ENCODE results near the gene GABBR1. TPM values are rescaled to one million over a fixed set of nuclear protein-coding genes. Genes with fewer than 3 reads are reported as not detected.

The GABBR1 gene
- total RNA-seq, 4 donors from 2014 or later = 11.5 to 40.4 (median 30.5) TPM

GRCh38 chr6:29617782-29618554 lies 15.0 kb downstream of the GABBR1 start:
- in situ Hi-C loops (cut with MboI; ENCODE audit: low pct_ligation_motif_present in 1 of 4, low pct_unique_long_range_greater_than_20kb in 1 of 4, low sequenced_read_pairs in 3 of 4) = no loop called here
- WGBS, 2 donors (ENCODE audit: low coverage in 1 of 2) = 91 to 100% methylated on average over 4 to 8 of the region's 8 CpGs
- H3K36me3 ChIP-seq = no peaks in the 10 kb centered on the region

DNA sequence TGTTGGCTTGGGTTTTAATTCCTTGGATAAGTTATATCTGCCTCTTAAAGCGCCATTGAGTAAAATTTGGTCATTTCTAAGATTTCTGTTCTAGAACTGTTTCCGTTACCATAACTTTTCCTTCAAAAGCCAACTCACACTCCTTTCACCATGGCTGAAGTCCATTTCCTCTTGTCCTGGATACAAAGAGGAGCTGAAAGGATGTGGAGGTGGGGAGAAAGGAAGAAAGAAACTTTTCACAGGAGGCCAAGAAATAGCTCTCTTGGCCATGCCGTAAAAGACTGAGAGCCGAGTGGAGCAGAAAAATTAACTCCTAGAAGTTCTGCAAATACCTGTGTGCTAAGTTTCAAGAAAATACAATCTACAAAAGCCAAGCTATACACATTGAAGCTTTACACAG lies 21.6 kb downstream of the GABBR1 start:
- H3K36me3 ChIP-seq = peaks cover 0 to 4% (median 0%) of the 10 kb centered on the region in 4 donors
- DNase-seq = no peak
- H3K27me3 ChIP-seq = no peaks in the 10 kb centered on the region
- H3K4me3 ChIP-seq = no peak overlapping the region
- intact Hi-C loops (cut with DNase I; ENCODE audit: low total_unique reads) = no loop called here
- 90 to 96% methylated on average over 4 of the region's 4 CpGs for WGBS, 2 donors (ENCODE audit: low coverage in 1 of 2)
- no peaks in the 10 kb centered on the region for H3K4me1 ChIP-seq
- H3K9me3 ChIP-seq = no peaks in the 10 kb centered on the region
- H3K27ac ChIP-seq = no peak overlapping the region
- in situ Hi-C loops (cut with MboI; ENCODE audit: low pct_ligation_motif_present in 1 of 4, low pct_unique_long_range_greater_than_20kb in 1 of 4, low sequenced_read_pairs in 3 of 4) = no loop called here
- TF ChIP-seq POLR2AphosphoS5 (IDR thresholded peaks at IDR 0.05) = no peak
- no peak for TF ChIP-seq POLR2A (IDR thresholded peaks at IDR 0.05)
- no peak for TF ChIP-seq EP300 (IDR thresholded peaks at IDR 0.05; ENCODE audit: low read depth)
- TF ChIP-seq, protein P1, sequence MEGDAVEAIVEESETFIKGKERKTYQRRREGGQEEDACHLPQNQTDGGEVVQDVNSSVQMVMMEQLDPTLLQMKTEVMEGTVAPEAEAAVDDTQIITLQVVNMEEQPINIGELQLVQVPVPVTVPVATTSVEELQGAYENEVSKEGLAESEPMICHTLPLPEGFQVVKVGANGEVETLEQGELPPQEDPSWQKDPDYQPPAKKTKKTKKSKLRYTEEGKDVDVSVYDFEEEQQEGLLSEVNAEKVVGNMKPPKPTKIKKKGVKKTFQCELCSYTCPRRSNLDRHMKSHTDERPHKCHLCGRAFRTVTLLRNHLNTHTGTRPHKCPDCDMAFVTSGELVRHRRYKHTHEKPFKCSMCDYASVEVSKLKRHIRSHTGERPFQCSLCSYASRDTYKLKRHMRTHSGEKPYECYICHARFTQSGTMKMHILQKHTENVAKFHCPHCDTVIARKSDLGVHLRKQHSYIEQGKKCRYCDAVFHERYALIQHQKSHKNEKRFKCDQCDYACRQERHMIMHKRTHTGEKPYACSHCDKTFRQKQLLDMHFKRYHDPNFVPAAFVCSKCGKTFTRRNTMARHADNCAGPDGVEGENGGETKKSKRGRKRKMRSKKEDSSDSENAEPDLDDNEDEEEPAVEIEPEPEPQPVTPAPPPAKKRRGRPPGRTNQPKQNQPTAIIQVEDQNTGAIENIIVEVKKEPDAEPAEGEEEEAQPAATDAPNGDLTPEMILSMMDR (IDR thresholded peaks at IDR 0.05) = no peak

More at GRCh38 chr6:29617782-29618554, 15.0 kb downstream of the GABBR1 start:
- Histone ChIP-seq H3K27me3 (no peaks in the 10 kb centered on the region), H3K4me1 (no peaks in the 10 kb centered on the region), H3K9me3 (no peaks in the 10 kb centered on the region), H3K4me3 (no peak overlapping the region), H3K27ac (no peak overlapping the region)
- intact Hi-C loops (cut with DNase I; ENCODE audit: low total_unique reads) = no loop called here
- no peak for TF ChIP-seq POLR2AphosphoS5 (IDR thresholded peaks at IDR 0.05)
- TF ChIP-seq, protein P1 (IDR thresholded peaks at IDR 0.05) = no peak
- no peak for TF ChIP-seq POLR2A (IDR thresholded peaks at IDR 0.05)
- no peak for TF ChIP-seq EP300 (IDR thresholded peaks at IDR 0.05; ENCODE audit: low read depth)
- DNase-seq = no peak

GRCh38 chr6:29610540-29610939 lies 22.4 kb downstream of the GABBR1 start:
- H3K9me3 ChIP-seq = no peaks in the 10 kb centered on the region
- intact Hi-C loops (cut with DNase I; ENCODE audit: low total_unique reads) = no loop called here
- no peak overlapping the region for H3K27ac ChIP-seq
- no peaks in the 10 kb centered on the region for H3K4me1 ChIP-seq
- no peak for DNase-seq
- in situ Hi-C loops (cut with MboI; ENCODE audit: low pct_ligation_motif_present in 1 of 4, low pct_unique_long_range_greater_than_20kb in 1 of 4, low sequenced_read_pairs in 3 of 4) = no loop called here
- WGBS, 2 donors (ENCODE audit: low coverage in 1 of 2) = 94 to 95% methylated on average over 4 of the region's 4 CpGs
- no peak overlapping the region for H3K4me3 ChIP-seq
- no peak for TF ChIP-seq POLR2AphosphoS5 (IDR thresholded peaks at IDR 0.05)
- TF ChIP-seq POLR2A (IDR thresholded peaks at IDR 0.05) = no peak
- TF ChIP-seq, protein P1 (IDR thresholded peaks at IDR 0.05) = no peak
- TF ChIP-seq EP300 (IDR thresholded peaks at IDR 0.05; ENCODE audit: low read depth) = no peak
- no peaks in the 10 kb centered on the region for H3K27me3 ChIP-seq
- H3K36me3 ChIP-seq = peaks cover 0 to 4% (median 0%) of the 10 kb centered on the region in 4 donors

GRCh38 chr6:29608131-29608530 lies 24.9 kb downstream of the GABBR1 start:
- Histone ChIP-seq H3K4me3 (no peak overlapping the region), H3K9me3 (no peaks in the 10 kb centered on the region), H3K27me3 (no peaks in the 10 kb centered on the region), H3K4me1 (no peaks in the 10 kb centered on the region), H3K36me3 (peaks cover 0 to 4% (median 0%) of the 10 kb centered on the region in 4 donors), H3K27ac (no peak overlapping the region)
- intact Hi-C loops (cut with DNase I; ENCODE audit: low total_unique reads) = no loop called here
- no peak for DNase-seq
- in situ Hi-C loops (cut with MboI; ENCODE audit: low pct_ligation_motif_present in 1 of 4, low pct_unique_long_range_greater_than_20kb in 1 of 4, low sequenced_read_pairs in 3 of 4) = no loop called here
- TF ChIP-seq POLR2AphosphoS5 (IDR thresholded peaks at IDR 0.05) (no peak), POLR2A (IDR thresholded peaks at IDR 0.05) (no peak), EP300 (IDR thresholded peaks at IDR 0.05; ENCODE audit: low read depth) (no peak)
- TF ChIP-seq, protein P1 (IDR thresholded peaks at IDR 0.05) = no peak
